HG03342 (cell line): ENCODE data around the gene MPO.

Experiments used
- ATAC-seq: cut with Tn5 transposase; IDR thresholded peaks from one replicate; pipeline ENCODE4 v1.9.1; 2021; ENCODE audit warnings: mild to moderate bottlenecking, moderate library complexity; ENCODE audit not compliant: unreplicated experiment

Gene MPO

GRCh38 chr17:58307468-58308172 is 26.9 kb upstream of the MPO start:
- ATAC-seq: no peak

- ATAC-seq: no peak
Observed at GRCh38 chr17:58306131-58306951, 25.6 kb upstream of the MPO start.

GRCh38 chr17:58305626-58306025 is 24.9 kb upstream of the MPO start:
- ATAC-seq: no peak

GRCh38 chr17:58304750-58305486 is 24.2 kb upstream of the MPO start:
- ATAC-seq: no peak

GRCh38 chr17:58303971-58304749 is 23.4 kb upstream of the MPO start:
- no peak for ATAC-seq

- ATAC-seq: no peak
Observed at GRCh38 chr17:58302919-58303585, 22.3 kb upstream of the MPO start.

- no peak for ATAC-seq
Observed at GRCh38 chr17:58302171-58302918, 21.6 kb upstream of the MPO start.

- no peak for ATAC-seq
Observed at GRCh38 chr17:58301504-58302150, 20.9 kb upstream of the MPO start.

GRCh38 chr17:58300336-58300735 is 19.6 kb upstream of the MPO start:
- ATAC-seq: no peak

GRCh38 chr17:58294034-58294433 is 13.3 kb upstream of the MPO start:
- no peak for ATAC-seq

- ATAC-seq: no peak
Observed at GRCh38 chr17:58291246-58291645, 10.5 kb upstream of the MPO start.

GRCh38 chr17:58289869-58290268 is 9.1 kb upstream of the MPO start:
- no peak for ATAC-seq

GRCh38 chr17:58285422-58285810 is 4.7 kb upstream of the MPO start:
- no peak for ATAC-seq

GRCh38 chr17:58284613-58285421 is 4.1 kb upstream of the MPO start:
- ATAC-seq: no peak

GRCh38 chr17:58283674-58284612 is 3.2 kb upstream of the MPO start:
- no peak for ATAC-seq

- no peak for ATAC-seq
Observed at GRCh38 chr17:58282442-58282841, 1.7 kb upstream of the MPO start.

- no peak for ATAC-seq
Observed at GRCh38 chr17:58281511-58282011, 826 bp upstream of the MPO start.
